Measurements from ENCODE around the gene C1orf105. TPM values are rescaled to one million over a fixed set of nuclear protein-coding genes. Genes with fewer than 3 reads are reported as not detected.

The C1orf105 gene
- total and polyA plus RNA-seq, 10 of the 15 experiments (the other 5 are each of a cell fraction or from before 2014, with no cell fraction given): not detected

GRCh38 chr1:172480431-172480830, 59.9 kb downstream of the C1orf105 start:
- no TSS peak for BruUV-seq (replicated peaks)
- H3K79me2 ChIP-seq (ENCODE audit: control insufficient read depth, insufficient read depth, low read length): no peaks in the 10 kb centered on the region
- DNase-seq (ENCODE audit: low read depth, low spot score) (no peak), FAIRE-seq (no peak), ATAC-seq (no peak)
- no peaks in the 10 kb centered on the region for H4K20me1 ChIP-seq (ENCODE audit: control insufficient read depth, insufficient read depth)
- in situ Hi-C loops (cut with MboI) (no loop called here), intact Hi-C loops (cut with micrococcal nuclease; ENCODE audit: unreplicated experiment) (no loop called here)
- H3K27me3 ChIP-seq (replicated peaks in 1 of 2; ENCODE audit: control insufficient read depth in 2 of 2, insufficient read depth in 2 of 2, low read length in 1 of 2): no peaks in the 10 kb centered on the region
- H3K36me3 ChIP-seq (ENCODE audit: control insufficient read depth in 2 of 2, insufficient read depth in 2 of 2, low read length in 1 of 2): no peaks in the 10 kb centered on the region
- no peaks in the 10 kb centered on the region for H3K9me3 ChIP-seq (replicated peaks; ENCODE audit: control insufficient read depth, insufficient read depth, low read length)
- H3K4me3 ChIP-seq: no peak overlapping the region
- POLR2A ChIA-PET: no interaction called here
- H2AFZ ChIP-seq (ENCODE audit: control insufficient read depth, low read depth, low read length): no peak overlapping the region
- SMC1A ChIA-PET (ENCODE audit: uncharacterized antibody, unreplicated experiment): interaction anchor here (1.7 kb wide), 1 partner anchor 239 kb away, joined by 5 read pairs; no protein-coding TSS in a partner anchor
- 18% methylated on average over 3 of the region's 3 CpGs for WGBS (ENCODE audit: insufficient coverage, insufficient replicate concordance, low lambda C conversion rate, missing lambda C conversion rate)
- H3K9ac ChIP-seq (ENCODE audit: control insufficient read depth, insufficient read depth, low read length): no peak overlapping the region
- H3K4me2 ChIP-seq (ENCODE audit: control insufficient read depth, insufficient read depth): no peak overlapping the region
- RAD21 ChIA-PET (ENCODE audit: unreplicated experiment): no interaction called here
- no peaks in the 10 kb centered on the region for H3K4me1 ChIP-seq (ENCODE audit: control insufficient read depth, insufficient read depth, low read length)
- CTCF ChIA-PET: interaction anchor here (0.8 kb wide), 1 partner anchor 10 kb away, joined by 3 read pairs; no protein-coding TSS in a partner anchor
- no peak overlapping the region for H3K27ac ChIP-seq (ENCODE audit: control insufficient read depth, insufficient read depth)
- no peak for TF ChIP-seq NFIC (IDR thresholded peaks at IDR 0.05; ENCODE audit: low read depth, low read length)
- no peak for TF ChIP-seq HDAC2 (IDR thresholded peaks at IDR 0.05)
- TF ChIP-seq FOS (IDR thresholded peaks at IDR 0.05; ENCODE audit: borderline replicate concordance, extremely low read depth, insufficient read length): no peak
- TF ChIP-seq ZBTB4 (CRISPR knock-in tag; IDR thresholded peaks at IDR 0.05): no peak
- TF ChIP-seq ZNF592 (IDR thresholded peaks at IDR 0.05): no peak
- no peak for TF ChIP-seq SUPT20H (IDR thresholded peaks at IDR 0.05; ENCODE audit: borderline replicate concordance, control insufficient read depth, low read depth, low read length)
- no peak for TF ChIP-seq NR2C1 (IDR thresholded peaks at IDR 0.05)
- TF ChIP-seq SUZ12 (IDR thresholded peaks at IDR 0.05; ENCODE audit: unreplicated experiment): no peak
- no peak for TF ChIP-seq BCL3 (IDR thresholded peaks at IDR 0.05; ENCODE audit: borderline replicate concordance, insufficient read depth, low read depth, low read length, poor library complexity, severe bottlenecking)
- TF ChIP-seq NR2F1 (conservative IDR thresholded peaks at IDR 0.05): no peak
- no peak for TF ChIP-seq LARP7 (IDR thresholded peaks at IDR 0.05)
- TF ChIP-seq NFYB (IDR thresholded peaks at IDR 0.05; ENCODE audit: insufficient read depth, low read depth, low read length): no peak

All from GM12878 (cell line).